Progenitor cell of endocrine pancreas (in vitro differentiated cells): ENCODE measurements around the gene C10orf53. TPM values are rescaled to one million over a fixed set of nuclear protein-coding genes. Genes with fewer than 3 reads are reported as not detected.

ENCODE experiments used
- DNase-seq: peaks from one replicate; pipeline ENCODE4 v3.0.0; 2021; ENCODE audit warnings: low spot score; ENCODE audit not compliant: unreplicated experiment
- H3K27ac Mint-ChIP-seq: 2 replicates; pipeline ENCODE4 v1.8.0; 2021; ENCODE audit warnings: mild to moderate bottlenecking, moderate library complexity, mixed read lengths
- H3K27me3 Mint-ChIP-seq: 2 replicates; pipeline ENCODE4 v1.8.0; 2021; ENCODE audit warnings: mixed read lengths
- H3K36me3 Mint-ChIP-seq: 2 replicates; pipeline ENCODE4 v1.8.0; 2022; ENCODE audit warnings: mixed read lengths; ENCODE audit not compliant: insufficient read depth
- H3K4me1 Mint-ChIP-seq: 2 replicates; pipeline ENCODE4 v1.8.0; 2021; ENCODE audit warnings: low read depth, mixed read lengths
- H3K4me3 Mint-ChIP-seq: 2 replicates; pipeline ENCODE4 v1.8.0; 2021; ENCODE audit warnings: low read depth, mild to moderate bottlenecking, moderate library complexity, mixed read lengths
- H3K9me3 Mint-ChIP-seq: 2 replicates; pipeline ENCODE4 v1.8.0; 2021; ENCODE audit warnings: low read depth, mixed read lengths
- total RNA-seq: library from RNA; stranded (reverse); gene quantifications from 2 replicates; pipeline ENCODE4 v1.2.1, GENCODE V29; 2021
- TF ChIP-seq, protein P1 (sequence below): fragments of 200-600 bp; sonication (generic); IDR thresholded peaks from one replicate; pipeline ENCODE4 v1.5.0; 2021; ENCODE audit warnings: antibody characterized with exemption, mild to moderate bottlenecking; ENCODE audit not compliant: unreplicated experiment

The C10orf53 gene
- total RNA-seq, 1 donor from 2014 or later: not detected

DNA sequence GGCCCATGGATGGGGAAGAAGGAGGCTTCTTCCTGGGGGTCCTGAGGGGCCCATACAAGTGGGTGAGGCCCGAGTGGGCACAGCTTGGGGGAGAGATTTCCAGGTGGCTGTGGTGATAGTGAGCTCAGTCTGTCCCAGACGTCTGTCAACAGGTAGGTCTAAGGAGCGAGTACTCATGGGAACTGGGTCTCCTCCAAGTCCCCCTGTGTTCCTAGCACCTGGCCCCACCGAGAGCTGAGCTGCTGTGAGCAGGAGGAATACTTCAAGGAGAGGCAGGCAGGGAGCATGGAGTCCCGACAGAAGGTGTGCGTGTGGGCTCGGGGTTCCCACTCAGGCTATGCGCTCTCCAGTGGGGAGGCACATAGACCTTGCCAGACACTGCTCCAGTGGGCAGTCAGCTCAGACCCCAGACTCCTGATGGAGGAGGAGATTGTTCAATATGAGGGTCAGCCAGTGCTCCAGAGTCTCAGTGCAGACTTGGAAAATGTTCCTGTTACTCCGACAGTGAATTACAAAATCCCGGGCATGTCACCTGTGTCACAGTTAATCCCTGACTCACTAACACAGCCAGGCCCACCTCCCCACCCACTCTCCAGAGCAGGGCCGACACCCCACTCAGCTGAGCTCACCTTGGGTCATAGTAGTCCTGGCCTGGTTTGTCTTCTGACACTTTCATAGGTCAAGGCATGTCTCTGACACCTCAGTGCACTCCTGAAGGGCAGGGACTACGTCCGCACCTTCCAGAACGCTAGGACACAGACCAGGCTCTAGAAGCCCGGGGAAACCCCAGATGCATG, 28.2 kb upstream of the C10orf53 start:
- Mint-ChIP-seq H3K4me3 (no peak overlapping the region), H3K27me3 (peaks cover 43% of the 10 kb centered on the region)

DNA sequence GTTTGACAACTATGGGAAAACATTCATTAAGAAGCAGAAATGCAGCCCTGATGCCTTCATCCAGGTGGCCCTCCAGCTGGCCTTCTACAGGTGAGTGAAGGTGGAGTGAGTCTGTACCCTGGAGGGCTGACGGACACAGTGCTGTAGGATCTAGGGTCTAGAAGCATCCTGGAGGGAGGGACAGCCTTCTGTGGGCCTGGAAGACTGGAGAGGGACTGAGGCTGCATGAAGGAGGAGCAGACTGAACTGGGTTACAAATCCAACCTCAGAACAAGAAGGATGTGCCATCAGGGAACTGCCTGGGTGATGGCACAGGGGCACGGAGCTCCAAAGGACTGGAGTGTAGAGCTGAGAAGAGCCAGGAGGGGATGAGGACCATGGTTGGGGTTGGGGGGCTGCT, 27.5 kb upstream of the C10orf53 start:
- TF ChIP-seq, protein P1, sequence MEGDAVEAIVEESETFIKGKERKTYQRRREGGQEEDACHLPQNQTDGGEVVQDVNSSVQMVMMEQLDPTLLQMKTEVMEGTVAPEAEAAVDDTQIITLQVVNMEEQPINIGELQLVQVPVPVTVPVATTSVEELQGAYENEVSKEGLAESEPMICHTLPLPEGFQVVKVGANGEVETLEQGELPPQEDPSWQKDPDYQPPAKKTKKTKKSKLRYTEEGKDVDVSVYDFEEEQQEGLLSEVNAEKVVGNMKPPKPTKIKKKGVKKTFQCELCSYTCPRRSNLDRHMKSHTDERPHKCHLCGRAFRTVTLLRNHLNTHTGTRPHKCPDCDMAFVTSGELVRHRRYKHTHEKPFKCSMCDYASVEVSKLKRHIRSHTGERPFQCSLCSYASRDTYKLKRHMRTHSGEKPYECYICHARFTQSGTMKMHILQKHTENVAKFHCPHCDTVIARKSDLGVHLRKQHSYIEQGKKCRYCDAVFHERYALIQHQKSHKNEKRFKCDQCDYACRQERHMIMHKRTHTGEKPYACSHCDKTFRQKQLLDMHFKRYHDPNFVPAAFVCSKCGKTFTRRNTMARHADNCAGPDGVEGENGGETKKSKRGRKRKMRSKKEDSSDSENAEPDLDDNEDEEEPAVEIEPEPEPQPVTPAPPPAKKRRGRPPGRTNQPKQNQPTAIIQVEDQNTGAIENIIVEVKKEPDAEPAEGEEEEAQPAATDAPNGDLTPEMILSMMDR: no peak
- Mint-ChIP-seq H3K4me3 (no peak overlapping the region), H3K9me3 (no peaks in the 10 kb centered on the region), H3K4me1 (peaks cover 4% of the 10 kb centered on the region), H3K36me3 (no peaks in the 10 kb centered on the region), H3K27ac (no peak overlapping the region), H3K27me3 (peaks cover 47% of the 10 kb centered on the region)
- DNase-seq: no peak

More for the DNA sequence above, 28.2 kb upstream of the C10orf53 start:
- peaks cover 4% of the 10 kb centered on the region for H3K4me1 Mint-ChIP-seq
- no peak overlapping the region for H3K27ac Mint-ChIP-seq
- no peak for DNase-seq
- no peaks in the 10 kb centered on the region for H3K36me3 Mint-ChIP-seq
- TF ChIP-seq, protein P1: no peak
- H3K9me3 Mint-ChIP-seq: no peaks in the 10 kb centered on the region

DNA sequence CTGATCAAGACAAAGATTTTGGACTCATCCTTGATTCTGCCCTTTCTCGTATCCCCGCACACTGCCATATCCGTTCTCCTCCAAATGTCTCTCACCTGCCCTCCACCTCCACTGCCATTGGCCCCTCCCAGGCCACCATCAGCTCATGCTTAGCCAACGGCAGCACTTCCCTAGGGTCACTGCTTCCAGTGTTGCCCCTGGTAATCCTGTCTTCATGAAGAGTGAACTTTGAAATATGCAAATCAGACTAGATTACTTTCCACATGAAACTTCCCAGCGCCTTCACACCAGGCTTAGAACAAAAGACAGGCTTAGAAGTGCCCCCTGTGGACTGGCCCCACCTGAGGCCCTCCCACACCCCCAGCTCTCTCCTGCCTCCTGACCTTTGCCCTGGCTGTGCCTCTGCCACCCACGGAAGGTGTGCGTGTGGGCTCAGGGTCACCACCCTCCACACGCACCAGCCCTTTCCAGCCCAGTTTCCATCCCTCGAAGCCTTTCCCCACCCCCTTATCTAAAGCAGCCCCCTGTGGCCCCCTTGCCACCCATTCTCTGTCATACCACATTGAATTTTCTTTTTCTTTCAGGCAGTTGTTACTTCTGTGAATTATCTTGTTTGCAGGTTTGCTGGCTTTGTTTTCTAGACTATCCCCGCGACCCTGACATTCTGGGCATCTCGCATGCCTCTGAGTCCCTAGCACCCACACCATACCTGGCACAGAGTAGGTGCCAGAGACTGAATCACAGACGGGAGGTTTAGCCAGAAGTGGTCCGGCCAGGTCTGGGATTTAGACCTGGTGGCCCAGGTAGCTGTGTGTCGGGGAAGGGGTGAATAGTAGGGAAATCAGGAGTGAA, 26.8 kb upstream of the C10orf53 start:
- TF ChIP-seq, protein P1: no peak
- Mint-ChIP-seq H3K4me1 (peaks cover 4% of the 10 kb centered on the region), H3K27ac (peak overlapping the region; percentile 15), H3K4me3 (no peak overlapping the region), H3K36me3 (no peaks in the 10 kb centered on the region), H3K9me3 (no peaks in the 10 kb centered on the region), H3K27me3 (peaks cover 39% of the 10 kb centered on the region)
- no peak for DNase-seq

DNA sequence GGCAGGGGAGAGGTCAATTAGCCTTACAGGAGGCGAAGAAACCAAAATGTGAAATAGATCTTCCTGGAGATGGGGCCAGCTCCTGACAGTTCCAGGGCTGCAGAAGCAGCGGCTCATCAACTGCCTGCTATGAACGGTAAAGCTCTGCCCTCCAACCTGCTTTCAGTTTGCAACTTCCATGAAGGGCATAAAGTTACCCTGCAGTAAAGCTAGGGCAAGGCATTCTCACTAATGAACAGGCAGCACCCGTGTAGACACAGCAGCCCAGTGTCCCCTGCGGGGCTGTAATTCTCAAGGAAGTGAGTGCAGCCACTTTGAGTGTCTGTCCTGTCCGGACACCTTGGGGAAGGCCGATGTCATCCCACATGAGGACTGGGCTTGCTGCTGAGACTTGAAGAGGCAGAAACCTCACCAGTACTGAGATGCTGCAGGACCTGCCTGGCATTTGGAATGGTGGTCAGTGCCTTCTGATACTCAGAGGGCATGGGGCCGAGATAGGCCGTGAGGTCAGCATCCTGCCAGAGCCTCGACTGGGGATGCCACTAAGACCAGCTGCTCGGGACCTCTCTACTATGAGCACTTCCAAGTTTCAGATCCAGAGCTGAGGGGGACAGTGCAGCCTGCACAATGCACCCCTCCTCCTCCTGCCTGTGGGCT, 26.1 kb upstream of the C10orf53 start:
- Mint-ChIP-seq H3K9me3 (no peaks in the 10 kb centered on the region), H3K27me3 (peaks cover 33% of the 10 kb centered on the region), H3K4me1 (peaks cover 4% of the 10 kb centered on the region), H3K36me3 (no peaks in the 10 kb centered on the region), H3K4me3 (no peak overlapping the region), H3K27ac (no peak overlapping the region)
- no peak for DNase-seq
- TF ChIP-seq, protein P1: no peak
